Astrocyte (in vitro differentiated cells and primary cell): ENCODE measurements around the gene AGTR1.

Experiments used
- CTCF ChIP-seq: IDR thresholded peaks from 2 replicates; pipeline ENCODE4 v1.5.1; 2011; ENCODE audit warnings: low read depth, mild to moderate bottlenecking, inconsistent platforms, low read length, moderate library complexity; ENCODE audit not compliant: insufficient read depth
- EZH2 ChIP-seq: IDR thresholded peaks from 2 replicates; pipeline ENCODE4 v1.6.1; 2012; ENCODE audit warnings: mild to moderate bottlenecking, low read length, inconsistent platforms; ENCODE audit not compliant: insufficient read depth

- no peak for TF ChIP-seq CTCF
- no peak for TF ChIP-seq EZH2
These were observed 12.0 kb downstream of the AGTR1 start for GRCh38 chr3:148709560-148710253.
